ENCODE results near the gene ELAPOR1.

ELAPOR1 gene

GRCh38 chr1:109116286-109116685 lies 2.4 kb downstream of the ELAPOR1 start:
- H3K9me3 ChIP-seq (ENCODE audit: control extremely low read depth in 1 of 5, control insufficient read depth in 4 of 5, insufficient read depth in 2 of 5, low read depth in 1 of 5, low read length in 4 of 5): no peaks in the 10 kb centered on the region
- ChIA-PET POLR2A (no interaction called here), CTCF (interaction anchor here (0.5 to 0.9 kb wide), 2 partner anchors 18 to 57 kb away, joined by 3 to 4 read pairs; no protein-coding TSS in a partner anchor)
- H3K27ac ChIP-seq (ENCODE audit: insufficient read depth in 1 of 2, low read depth in 1 of 2, low read length in 2 of 2, poor library complexity in 1 of 2, severe bottlenecking in 2 of 2): no peak overlapping the region
- WGBS (ENCODE audit: insufficient coverage): no CpG with 5 or more reads among the region's 1 CpG
- H3K27me3 ChIP-seq (replicated peaks in 2 of 5; ENCODE audit: control insufficient read depth in 4 of 5, insufficient read depth in 5 of 5, low read length in 4 of 5): peaks cover 10 to 66% (median 29%) of the 10 kb centered on the region in 5 experiments
- no peak overlapping the region for H3K4me3 ChIP-seq (ENCODE audit: control insufficient read depth in 1 of 7, extremely low read depth in 1 of 7, insufficient read depth in 4 of 7, low read depth in 2 of 7, low read length in 6 of 7)
- no peaks in the 10 kb centered on the region for H3K36me3 ChIP-seq (ENCODE audit: control insufficient read depth in 4 of 4, insufficient read depth in 4 of 4, low read length in 3 of 4)
- no peak for DNase-seq
- H3K4me1 ChIP-seq (ENCODE audit: control extremely low read depth in 1 of 4, control insufficient read depth in 4 of 4, insufficient read depth in 4 of 4, low read length in 3 of 4): peaks cover 0 to 24% (median 22%) of the 10 kb centered on the region in 4 experiments

GRCh38 chr1:109118089-109118488 lies 4.2 kb downstream of the ELAPOR1 start:
- POLR2A ChIA-PET: no interaction called here
- no peak for DNase-seq
- Histone ChIP-seq H3K4me3 (ENCODE audit: control insufficient read depth in 1 of 7, extremely low read depth in 1 of 7, insufficient read depth in 4 of 7, low read depth in 2 of 7, low read length in 6 of 7) (no peak overlapping the region), H3K4me1 (ENCODE audit: control extremely low read depth in 1 of 4, control insufficient read depth in 4 of 4, insufficient read depth in 4 of 4, low read length in 3 of 4) (peaks cover 0 to 13% (median 11%) of the 10 kb centered on the region in 4 experiments), H3K36me3 (ENCODE audit: control insufficient read depth in 4 of 4, insufficient read depth in 4 of 4, low read length in 3 of 4) (no peaks in the 10 kb centered on the region), H3K9me3 (ENCODE audit: control extremely low read depth in 1 of 5, control insufficient read depth in 4 of 5, insufficient read depth in 2 of 5, low read depth in 1 of 5, low read length in 4 of 5) (no peaks in the 10 kb centered on the region), H3K27ac (ENCODE audit: insufficient read depth in 1 of 2, low read depth in 1 of 2, low read length in 2 of 2, poor library complexity in 1 of 2, severe bottlenecking in 2 of 2) (no peak overlapping the region), H3K27me3 (replicated peaks in 2 of 5; ENCODE audit: control insufficient read depth in 4 of 5, insufficient read depth in 5 of 5, low read length in 4 of 5) (peaks cover 10 to 58% (median 29%) of the 10 kb centered on the region in 5 experiments)
- CTCF ChIA-PET: interaction anchor here (1.0 kb wide), 1 partner anchor 45 kb away, joined by 3 read pairs; no protein-coding TSS in a partner anchor
- 90% methylated on average over 3 of the region's 3 CpGs for WGBS (ENCODE audit: insufficient coverage)

GRCh38 chr1:109120356-109120755 lies 6.4 kb downstream of the ELAPOR1 start:
- Histone ChIP-seq H3K27me3 (replicated peaks in 2 of 5; ENCODE audit: control insufficient read depth in 4 of 5, insufficient read depth in 5 of 5, low read length in 4 of 5) (peaks cover 4 to 36% (median 11%) of the 10 kb centered on the region in 5 experiments), H3K27ac (ENCODE audit: insufficient read depth in 1 of 2, low read depth in 1 of 2, low read length in 2 of 2, poor library complexity in 1 of 2, severe bottlenecking in 2 of 2) (no peak overlapping the region), H3K9me3 (ENCODE audit: control extremely low read depth in 1 of 5, control insufficient read depth in 4 of 5, insufficient read depth in 2 of 5, low read depth in 1 of 5, low read length in 4 of 5) (no peaks in the 10 kb centered on the region), H3K36me3 (ENCODE audit: control insufficient read depth in 4 of 4, insufficient read depth in 4 of 4, low read length in 3 of 4) (no peaks in the 10 kb centered on the region), H3K4me1 (ENCODE audit: control extremely low read depth in 1 of 4, control insufficient read depth in 4 of 4, insufficient read depth in 4 of 4, low read length in 3 of 4) (no peaks in the 10 kb centered on the region), H3K4me3 (ENCODE audit: control insufficient read depth in 1 of 7, extremely low read depth in 1 of 7, insufficient read depth in 4 of 7, low read depth in 2 of 7, low read length in 6 of 7) (no peak overlapping the region)
- ChIA-PET POLR2A (no interaction called here), CTCF (interaction anchor here (0.8 to 3.2 kb wide), 4 partner anchors 8 to 87 kb away, joined by 3 to 18 read pairs (median 4); a partner anchor contains a TSS)
- no CpG with 5 or more reads among the region's 5 CpGs for WGBS (ENCODE audit: insufficient coverage)
- DNase-seq: no peak

- H3K27ac ChIP-seq (ENCODE audit: insufficient read depth in 1 of 2, low read depth in 1 of 2, low read length in 2 of 2, poor library complexity in 1 of 2, severe bottlenecking in 2 of 2): no peak overlapping the region
- H3K4me3 ChIP-seq (ENCODE audit: control insufficient read depth in 1 of 7, extremely low read depth in 1 of 7, insufficient read depth in 4 of 7, low read depth in 2 of 7, low read length in 6 of 7): no peak overlapping the region
- ChIA-PET CTCF (interaction anchor here (2.3 kb wide), 1 partner anchor 19 kb away, joined by 9 read pairs; a partner anchor contains a TSS), POLR2A (no interaction called here)
- H3K27me3 ChIP-seq (replicated peaks in 2 of 5; ENCODE audit: control insufficient read depth in 4 of 5, insufficient read depth in 5 of 5, low read length in 4 of 5): no peaks in the 10 kb centered on the region
- no CpG with 5 or more reads among the region's 2 CpGs for WGBS (ENCODE audit: insufficient coverage)
- no peaks in the 10 kb centered on the region for H3K36me3 ChIP-seq (ENCODE audit: control insufficient read depth in 4 of 4, insufficient read depth in 4 of 4, low read length in 3 of 4)
- no peak for DNase-seq
- no peaks in the 10 kb centered on the region for H3K9me3 ChIP-seq (ENCODE audit: control extremely low read depth in 1 of 5, control insufficient read depth in 4 of 5, insufficient read depth in 2 of 5, low read depth in 1 of 5, low read length in 4 of 5)
- H3K4me1 ChIP-seq (ENCODE audit: control extremely low read depth in 1 of 4, control insufficient read depth in 4 of 4, insufficient read depth in 4 of 4, low read length in 3 of 4): peaks cover 14 to 20% (median 16%) of the 10 kb centered on the region in 4 experiments
Observed at GRCh38 chr1:109131059-109131458, 17.1 kb downstream of the ELAPOR1 start.

- Histone ChIP-seq H3K4me1 (ENCODE audit: control extremely low read depth in 1 of 4, control insufficient read depth in 4 of 4, insufficient read depth in 4 of 4, low read length in 3 of 4) (peaks cover 14 to 20% (median 16%) of the 10 kb centered on the region in 4 experiments), H3K9me3 (ENCODE audit: control extremely low read depth in 1 of 5, control insufficient read depth in 4 of 5, insufficient read depth in 2 of 5, low read depth in 1 of 5, low read length in 4 of 5) (no peaks in the 10 kb centered on the region), H3K4me3 (ENCODE audit: control insufficient read depth in 1 of 7, extremely low read depth in 1 of 7, insufficient read depth in 4 of 7, low read depth in 2 of 7, low read length in 6 of 7) (no peak overlapping the region), H3K27ac (ENCODE audit: insufficient read depth in 1 of 2, low read depth in 1 of 2, low read length in 2 of 2, poor library complexity in 1 of 2, severe bottlenecking in 2 of 2) (no peak overlapping the region), H3K27me3 (replicated peaks in 2 of 5; ENCODE audit: control insufficient read depth in 4 of 5, insufficient read depth in 5 of 5, low read length in 4 of 5) (no peaks in the 10 kb centered on the region), H3K36me3 (ENCODE audit: control insufficient read depth in 4 of 4, insufficient read depth in 4 of 4, low read length in 3 of 4) (no peaks in the 10 kb centered on the region)
- CTCF ChIA-PET: interaction anchor here (0.6 to 2.3 kb wide), 2 partner anchors 9 to 20 kb away, joined by 3 to 9 read pairs; a partner anchor contains a TSS
- DNase-seq: peak in 1 of 3 donors; percentile 13
- POLR2A ChIA-PET: no interaction called here
Observed at GRCh38 chr1:109131800-109132199, 17.9 kb downstream of the ELAPOR1 start.

- Histone ChIP-seq H3K27me3 (replicated peaks in 2 of 5; ENCODE audit: control insufficient read depth in 4 of 5, insufficient read depth in 5 of 5, low read length in 4 of 5) (no peaks in the 10 kb centered on the region), H3K4me3 (ENCODE audit: control insufficient read depth in 1 of 7, extremely low read depth in 1 of 7, insufficient read depth in 4 of 7, low read depth in 2 of 7, low read length in 6 of 7) (no peak overlapping the region), H3K9me3 (ENCODE audit: control extremely low read depth in 1 of 5, control insufficient read depth in 4 of 5, insufficient read depth in 2 of 5, low read depth in 1 of 5, low read length in 4 of 5) (no peaks in the 10 kb centered on the region), H3K4me1 (ENCODE audit: control extremely low read depth in 1 of 4, control insufficient read depth in 4 of 4, insufficient read depth in 4 of 4, low read length in 3 of 4) (peaks cover 14 to 20% (median 16%) of the 10 kb centered on the region in 4 experiments), H3K36me3 (ENCODE audit: control insufficient read depth in 4 of 4, insufficient read depth in 4 of 4, low read length in 3 of 4) (no peaks in the 10 kb centered on the region), H3K27ac (ENCODE audit: insufficient read depth in 1 of 2, low read depth in 1 of 2, low read length in 2 of 2, poor library complexity in 1 of 2, severe bottlenecking in 2 of 2) (no peak overlapping the region)
- DNase-seq: no peak
- CTCF ChIA-PET: interaction anchor here (1.2 kb wide), 1 partner anchor 60 kb away, joined by 3 read pairs; no protein-coding TSS in a partner anchor
- WGBS (ENCODE audit: insufficient coverage): 100% methylated on average over 1 of the region's 4 CpGs
- POLR2A ChIA-PET: no interaction called here
Observed at GRCh38 chr1:109133002-109133706, 19.2 kb downstream of the ELAPOR1 start.

- Histone ChIP-seq H3K4me1 (ENCODE audit: control extremely low read depth in 1 of 4, control insufficient read depth in 4 of 4, insufficient read depth in 4 of 4, low read length in 3 of 4) (peaks cover 14 to 20% (median 16%) of the 10 kb centered on the region in 4 experiments), H3K9me3 (ENCODE audit: control extremely low read depth in 1 of 5, control insufficient read depth in 4 of 5, insufficient read depth in 2 of 5, low read depth in 1 of 5, low read length in 4 of 5) (no peaks in the 10 kb centered on the region), H3K27ac (ENCODE audit: insufficient read depth in 1 of 2, low read depth in 1 of 2, low read length in 2 of 2, poor library complexity in 1 of 2, severe bottlenecking in 2 of 2) (no peak overlapping the region), H3K36me3 (ENCODE audit: control insufficient read depth in 4 of 4, insufficient read depth in 4 of 4, low read length in 3 of 4) (no peaks in the 10 kb centered on the region), H3K4me3 (ENCODE audit: control insufficient read depth in 1 of 7, extremely low read depth in 1 of 7, insufficient read depth in 4 of 7, low read depth in 2 of 7, low read length in 6 of 7) (peak overlapping the region in 2 of 7 experiments; percentile 28 to 57), H3K27me3 (replicated peaks in 2 of 5; ENCODE audit: control insufficient read depth in 4 of 5, insufficient read depth in 5 of 5, low read length in 4 of 5) (no peaks in the 10 kb centered on the region)
- 0% methylated on average over 1 of the region's 2 CpGs for WGBS (ENCODE audit: insufficient coverage)
- ChIA-PET POLR2A (no interaction called here), CTCF (interaction anchor here (0.8 to 1.6 kb wide), 6 partner anchors 12 to 60 kb away, joined by 3 to 4 read pairs (median 3); no protein-coding TSS in a partner anchor)
- peak; percentile 36 to 73 (median 63) for DNase-seq
Observed at GRCh38 chr1:109133815-109134214, 19.9 kb downstream of the ELAPOR1 start.

Data from common myeloid progenitor, CD34-positive (primary cell).